Hepatocyte (in vitro differentiated cells): ENCODE measurements around the gene KCNN3.

Source experiments
- CTCF ChIP-seq: fragments of 200-600 bp; sonication (generic); IDR thresholded peaks from 2 replicates; pipeline ENCODE4 v1.5.1; 2016; ENCODE audit warnings: antibody characterized with exemption, mild to moderate bottlenecking; ENCODE audit not compliant: poor library complexity
- EZH2 ChIP-seq: fragments of 200-600 bp; sonication (generic); IDR thresholded peaks from 2 replicates; pipeline ENCODE4 v1.6.1; 2016; ENCODE audit warnings: antibody characterized with exemption, mild to moderate bottlenecking, borderline replicate concordance

GRCh38 chr1:154869351-154870114 is 548 bp downstream of the KCNN3 start:
- TF ChIP-seq CTCF (no peak), EZH2 (no peak)
